HG02571 (cell line): ENCODE results near the gene TYW3.
A peak's percentile ranks its signal among the peaks of the same experiment; 100 is the strongest.
"Not testable (repeated sequence)": the region's sequence is repeated elsewhere in the genome, so short reads cannot be mapped to it uniquely, and the experiment has no call there.

Source experiments
- ATAC-seq: cut with Tn5 transposase; IDR thresholded peaks from one replicate; pipeline ENCODE4 v1.9.1; 2021; ENCODE audit warnings: mild to moderate bottlenecking, moderate library complexity; ENCODE audit not compliant: unreplicated experiment

The TYW3 gene

DNA sequence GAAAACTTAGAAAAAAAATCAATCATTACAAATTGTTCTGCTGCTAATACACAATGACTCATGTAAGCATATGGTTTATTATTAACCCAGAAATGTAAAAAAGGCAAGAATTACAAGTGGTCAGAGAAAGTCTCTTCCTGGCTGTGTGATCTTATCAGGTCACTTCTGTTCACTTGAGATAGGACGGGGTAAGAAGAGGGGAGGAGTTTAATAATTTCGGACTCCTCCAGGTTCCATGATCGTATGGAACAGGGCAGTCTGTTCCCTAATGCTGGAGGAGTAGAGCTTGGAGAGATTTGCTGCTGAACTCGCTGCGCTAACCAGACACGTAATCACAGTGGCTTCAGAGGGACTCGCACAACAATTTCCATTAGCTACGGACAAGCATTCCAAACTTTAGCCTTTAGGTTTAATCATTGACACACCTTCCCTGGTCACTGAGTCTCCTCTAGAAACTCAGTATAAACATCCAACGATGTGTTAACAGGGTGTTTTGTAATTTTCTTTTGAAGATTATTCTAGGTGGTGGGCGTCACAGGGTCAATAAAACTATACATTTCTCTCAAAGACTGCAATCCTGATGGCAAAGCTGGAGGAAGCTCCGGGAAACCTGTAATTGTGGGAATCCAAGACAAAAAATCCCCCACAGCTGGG lies 1.4 kb upstream of the TYW3 start:
- peak; percentile 19 for ATAC-seq

DNA sequence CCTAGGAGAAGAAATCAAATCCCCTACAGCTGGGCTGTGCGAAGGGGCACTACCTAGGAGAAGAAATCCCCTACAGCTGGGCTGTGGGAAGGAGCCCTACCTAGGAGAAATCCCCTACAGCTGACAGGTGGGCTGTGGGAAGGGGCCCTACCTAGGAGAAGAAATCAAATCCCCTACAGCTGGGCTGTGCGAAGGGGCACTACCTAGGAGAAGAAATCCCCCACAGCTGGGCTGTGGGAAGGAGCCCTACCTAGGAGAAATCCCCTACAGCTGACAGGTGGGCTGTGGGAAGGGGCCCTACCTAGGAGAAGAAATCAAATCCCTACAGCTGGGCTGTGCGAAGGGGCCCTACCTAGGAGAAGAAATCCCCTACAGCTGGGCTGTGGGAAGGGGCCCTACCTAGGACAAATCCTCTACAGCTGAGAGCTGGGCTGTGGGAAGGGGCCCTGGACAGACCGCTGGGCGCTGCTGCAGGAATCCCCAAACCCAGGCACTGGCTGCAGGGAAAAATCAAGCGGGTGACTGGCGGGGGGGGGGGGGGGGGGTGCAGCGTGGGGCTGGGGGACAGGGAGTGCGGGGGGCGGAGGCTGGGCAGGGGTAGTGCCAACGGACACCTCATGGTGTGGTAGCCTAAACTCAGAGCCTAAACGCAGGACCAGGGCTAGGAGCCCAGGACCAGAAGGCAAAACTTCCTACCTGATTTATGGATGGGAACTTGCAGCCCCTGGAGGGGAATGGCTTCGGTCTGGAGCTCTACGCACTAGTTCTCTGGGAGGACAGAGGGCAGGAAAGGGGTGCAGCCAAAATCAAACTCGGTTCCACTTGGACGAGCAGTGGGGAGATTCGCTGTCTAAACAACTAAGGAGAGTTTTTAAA lies 643 bp upstream of the TYW3 start:
- peak; percentile 18 for ATAC-seq

DNA sequence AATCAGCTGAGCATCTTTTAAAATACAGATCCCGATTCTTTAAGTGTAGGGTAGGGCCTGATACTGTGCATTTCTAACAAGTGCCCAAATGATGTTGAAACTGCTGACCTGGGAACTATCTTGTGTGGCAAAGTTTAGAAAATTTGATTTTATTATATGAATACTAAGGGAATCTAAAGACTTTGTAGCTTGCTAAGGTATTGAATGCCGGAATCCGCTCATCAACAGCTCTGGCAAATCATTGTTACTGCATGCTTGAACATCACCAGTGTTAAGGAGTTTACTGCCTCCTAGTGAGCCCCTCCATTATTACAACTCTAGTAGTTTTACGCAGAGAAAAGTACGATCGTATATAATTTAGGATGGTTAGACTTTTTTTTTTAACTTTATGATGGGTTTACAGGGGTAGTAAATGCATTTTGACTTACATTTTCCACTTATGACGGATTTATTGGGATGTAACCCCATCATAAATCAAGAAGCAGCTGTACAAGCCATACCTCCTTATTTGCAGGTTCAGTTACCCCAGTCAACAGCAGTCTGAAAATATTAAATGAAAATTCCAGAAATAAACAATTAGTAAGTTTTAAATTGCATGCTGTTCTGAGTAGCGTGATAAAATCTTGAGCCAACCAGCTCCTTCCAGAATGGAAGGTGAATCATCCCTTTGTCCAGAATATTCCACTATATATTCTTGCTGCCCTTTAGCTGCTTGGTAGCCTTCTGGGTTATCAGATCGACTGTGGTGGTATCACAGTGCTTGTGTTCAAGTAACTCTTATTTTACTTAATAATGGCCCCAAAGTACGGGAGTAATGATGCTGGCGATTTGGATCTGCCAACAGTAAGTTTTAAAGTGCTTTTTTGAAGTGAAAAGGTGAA lies 892 bp downstream of the TYW3 start:
- ATAC-seq: peak; percentile 43

DNA sequence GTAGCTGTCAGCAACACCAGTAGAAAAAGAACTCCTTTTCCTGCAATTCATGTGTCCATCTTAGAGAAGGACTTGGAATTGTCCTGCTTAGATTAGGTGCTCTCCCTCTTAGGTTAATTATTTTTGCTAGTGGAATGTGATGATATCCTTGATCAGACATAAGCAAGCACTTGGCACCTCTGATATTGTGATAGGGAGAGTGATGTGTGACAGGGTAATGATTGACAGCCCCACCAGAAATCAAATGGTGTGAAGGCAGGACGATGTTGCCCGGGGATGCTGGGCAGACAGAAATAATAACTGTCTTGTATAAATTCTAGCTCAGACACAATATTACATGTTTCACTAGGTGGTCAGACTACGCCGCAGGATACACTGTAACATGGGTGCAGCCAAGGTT lies 4.4 kb downstream of the TYW3 start:
- no peak for ATAC-seq

DNA sequence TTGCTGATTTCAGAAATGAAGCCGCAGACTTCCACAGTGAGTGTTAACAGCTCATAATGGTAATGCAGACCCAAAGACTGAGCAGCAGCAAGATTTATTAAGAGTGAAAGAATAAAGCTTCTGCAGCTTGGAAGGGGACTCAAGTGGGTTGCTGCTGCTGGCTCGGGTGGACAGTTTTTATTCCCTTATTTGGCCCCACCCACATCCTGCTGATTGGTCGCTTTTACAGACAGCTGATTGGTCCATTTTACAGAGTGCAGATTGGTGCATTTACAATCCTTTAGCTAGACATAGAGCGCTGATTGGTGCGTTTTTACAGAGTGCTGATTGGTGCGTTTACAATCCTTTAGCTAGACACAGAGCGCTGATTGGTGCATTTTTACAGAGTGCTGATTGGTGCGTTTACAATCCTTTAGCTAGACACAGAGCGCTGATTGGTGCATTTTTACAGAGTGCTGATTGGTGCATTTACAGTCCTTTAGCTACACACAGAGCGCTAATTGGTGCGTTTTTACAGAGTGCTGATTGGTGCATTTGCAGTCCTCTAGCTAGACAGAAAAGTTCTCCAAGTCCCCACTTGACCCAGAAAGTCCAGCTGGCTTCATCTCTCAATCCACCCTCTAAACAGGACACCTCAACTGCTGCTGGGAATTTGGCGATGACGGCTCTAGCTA lies 7.5 kb downstream of the TYW3 start:
- ATAC-seq: not testable (repeated sequence)

DNA sequence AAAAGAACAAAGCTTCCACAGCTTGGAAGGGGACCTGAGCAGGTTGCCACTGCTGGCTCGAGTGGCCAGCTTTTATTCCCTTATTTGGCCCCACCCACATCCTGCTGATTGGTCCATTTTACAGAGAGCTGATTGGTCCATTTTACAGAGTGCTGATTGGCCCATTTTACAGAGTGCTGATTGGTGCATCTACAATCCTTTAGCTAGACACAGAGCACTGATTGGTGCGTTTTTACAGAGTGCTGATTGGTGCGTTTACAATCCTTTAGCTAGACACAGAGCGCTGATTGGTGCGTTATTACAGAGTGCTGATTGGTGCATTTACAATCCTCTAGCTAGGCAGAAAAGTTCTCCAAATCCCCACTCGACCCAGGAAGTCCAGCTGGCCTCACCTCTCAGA lies 12.3 kb downstream of the TYW3 start:
- not testable (repeated sequence) for ATAC-seq

DNA sequence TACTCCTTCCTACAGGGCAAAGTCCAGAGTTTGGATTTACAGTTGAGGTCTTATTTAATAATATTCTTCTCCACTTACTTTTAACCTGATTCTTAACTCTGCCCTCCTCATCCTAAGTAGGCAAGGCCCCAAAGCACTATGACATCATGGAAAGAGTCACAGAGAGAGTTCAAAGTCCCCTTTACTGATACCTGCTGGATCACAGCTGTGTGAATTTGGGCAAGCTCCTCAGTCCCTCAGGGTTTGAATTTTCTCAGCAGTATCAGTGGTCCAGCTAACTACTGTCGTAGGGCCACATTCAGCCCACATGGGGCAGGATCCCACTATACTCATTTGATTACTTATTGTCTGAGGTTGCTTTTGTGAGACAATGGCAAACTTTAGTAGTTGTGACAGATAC lies 16.0 kb downstream of the TYW3 start:
- peak; percentile 73 for ATAC-seq

DNA sequence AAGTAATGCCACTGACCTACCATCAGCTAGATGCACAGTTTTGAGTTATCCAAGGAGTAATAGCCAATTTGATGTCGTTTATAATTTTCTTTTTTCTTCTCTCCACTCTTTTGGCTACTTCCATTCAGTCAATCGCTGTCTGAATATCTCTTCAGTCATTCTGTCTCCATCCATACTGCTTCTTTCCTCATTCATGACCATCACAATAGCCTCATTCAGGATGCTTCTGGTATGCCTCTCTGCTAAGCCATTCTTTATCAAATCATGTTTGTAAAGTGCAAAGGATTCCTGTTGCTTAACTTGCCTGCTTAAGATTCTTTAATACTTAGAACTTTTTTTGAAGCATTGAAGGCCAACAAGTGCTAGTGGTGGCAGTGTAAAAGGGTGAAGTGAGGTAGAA lies 20.2 kb downstream of the TYW3 start:
- no peak for ATAC-seq

DNA sequence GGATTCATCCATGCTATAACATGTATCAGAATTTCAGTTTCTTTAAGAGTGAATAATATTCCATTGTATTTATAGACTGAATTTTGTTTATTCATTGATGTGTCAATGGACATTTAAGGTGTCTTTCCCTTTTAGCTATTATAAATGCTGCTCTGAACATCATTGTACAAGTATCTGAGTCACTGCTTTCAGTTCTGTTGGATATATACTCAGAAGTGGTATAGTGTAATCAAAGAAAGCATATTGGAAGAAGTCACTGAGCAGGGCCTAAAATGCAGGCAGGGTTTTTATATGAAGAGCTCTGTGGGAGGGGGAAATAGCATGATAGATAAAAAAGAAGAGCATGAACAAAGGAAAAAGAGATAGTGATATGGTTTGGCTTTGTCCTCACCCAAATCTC lies 22.5 kb downstream of the TYW3 start:
- ATAC-seq: no peak

DNA sequence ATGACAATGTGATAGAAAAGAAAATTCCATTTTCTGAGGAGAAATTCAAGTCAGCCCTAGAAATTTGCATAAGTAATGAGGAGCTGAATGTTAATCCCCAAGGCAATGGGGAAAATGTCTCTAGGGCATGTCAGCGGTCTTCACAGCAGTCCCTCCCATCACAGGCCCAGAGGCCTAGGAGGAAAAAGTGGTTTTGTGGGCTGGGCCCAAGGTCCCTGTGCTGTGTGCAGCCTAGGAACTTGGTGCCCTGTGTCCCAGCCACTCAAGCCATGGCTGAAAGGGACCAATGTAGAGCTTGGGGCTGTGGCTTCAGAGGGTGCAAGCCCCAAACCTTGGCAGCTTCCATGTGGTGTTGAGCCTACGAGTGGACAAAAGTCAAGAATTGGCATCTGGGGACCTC lies 23.7 kb downstream of the TYW3 start:
- ATAC-seq: not testable (repeated sequence)

DNA sequence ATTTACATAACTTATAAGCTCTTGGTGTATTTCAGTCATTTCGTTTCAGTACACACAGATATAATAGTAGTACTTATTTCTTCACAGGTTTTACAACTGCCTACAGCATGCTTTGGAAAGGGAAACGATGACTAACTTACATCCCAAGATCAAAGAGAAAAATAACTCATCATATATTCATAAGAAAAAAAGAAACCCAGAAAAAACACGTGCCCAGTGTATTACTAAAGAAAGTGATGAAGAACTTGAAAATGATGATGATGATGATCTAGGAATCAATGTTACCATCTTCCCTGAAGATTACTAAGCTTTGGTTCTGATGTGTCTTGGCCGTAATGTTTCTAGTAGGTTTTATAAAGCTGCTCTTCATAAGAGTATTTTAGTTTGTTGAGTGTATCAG lies 30.9 kb downstream of the TYW3 start:
- no peak for ATAC-seq

DNA sequence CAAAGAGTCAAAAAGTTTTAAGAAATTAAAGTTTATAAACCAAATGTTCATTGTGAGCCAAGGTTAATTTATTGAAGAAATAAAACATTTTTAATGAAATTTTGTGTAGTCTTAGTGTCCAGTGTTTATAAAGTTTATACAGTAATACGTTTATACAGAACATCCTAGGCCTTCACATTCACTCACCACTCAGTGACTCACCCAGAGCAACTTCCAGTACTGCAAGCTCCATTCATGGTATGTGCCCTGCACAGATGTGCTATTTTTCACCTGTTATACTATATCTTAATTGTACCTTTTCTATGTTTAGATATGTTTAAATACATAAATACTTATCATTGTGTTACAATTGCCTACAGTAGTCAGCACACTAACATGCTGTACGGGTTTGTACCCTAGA lies 33.6 kb downstream of the TYW3 start:
- ATAC-seq: no peak

DNA sequence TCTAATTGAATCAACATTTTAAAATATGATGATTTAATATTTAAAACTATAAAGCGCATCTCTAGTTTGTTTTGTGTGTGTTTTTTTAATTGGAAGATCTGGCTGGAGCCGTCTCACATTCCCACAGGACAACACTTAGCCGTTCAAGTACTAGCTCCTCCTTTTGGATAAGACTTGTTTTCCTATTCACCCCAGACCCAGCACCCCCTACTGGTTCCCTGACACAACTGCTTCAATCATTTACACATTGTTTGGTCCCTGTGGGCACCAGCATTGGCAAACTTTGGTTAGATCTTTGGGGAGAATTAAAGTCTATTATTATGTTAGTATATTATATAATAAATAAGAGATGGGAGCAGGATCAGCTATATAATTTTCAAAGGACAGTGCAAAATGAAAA lies 34.5 kb downstream of the TYW3 start:
- peak; percentile 47 for ATAC-seq

DNA sequence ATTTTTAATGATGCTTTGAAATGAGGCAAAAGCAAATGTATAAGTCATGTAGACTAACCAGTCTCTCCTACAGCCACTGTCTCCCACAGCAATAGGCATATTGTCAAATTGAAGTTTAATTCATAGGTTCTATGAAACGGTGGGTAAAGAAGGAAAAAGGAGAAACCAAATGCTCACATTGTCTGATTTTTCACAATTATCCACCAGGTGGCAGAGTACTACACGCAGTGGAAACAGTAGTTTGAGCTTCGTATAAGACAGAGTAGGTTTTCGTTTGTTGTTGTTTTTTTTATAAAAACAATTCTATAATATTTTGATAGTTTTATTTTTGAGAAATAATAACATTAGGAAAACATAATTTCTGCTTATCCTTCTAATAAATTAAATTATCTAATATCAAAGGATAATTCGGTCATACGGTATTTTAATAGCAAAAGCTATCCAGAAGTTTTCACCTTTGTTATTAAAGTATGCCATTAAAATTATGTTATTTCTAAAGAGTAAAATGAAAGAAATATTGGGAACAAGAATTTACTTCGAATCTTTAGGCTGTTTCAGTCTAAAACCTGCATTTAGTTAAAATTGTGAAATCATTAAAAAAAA lies 39.1 kb downstream of the TYW3 start:
- peak; percentile 65 for ATAC-seq

DNA sequence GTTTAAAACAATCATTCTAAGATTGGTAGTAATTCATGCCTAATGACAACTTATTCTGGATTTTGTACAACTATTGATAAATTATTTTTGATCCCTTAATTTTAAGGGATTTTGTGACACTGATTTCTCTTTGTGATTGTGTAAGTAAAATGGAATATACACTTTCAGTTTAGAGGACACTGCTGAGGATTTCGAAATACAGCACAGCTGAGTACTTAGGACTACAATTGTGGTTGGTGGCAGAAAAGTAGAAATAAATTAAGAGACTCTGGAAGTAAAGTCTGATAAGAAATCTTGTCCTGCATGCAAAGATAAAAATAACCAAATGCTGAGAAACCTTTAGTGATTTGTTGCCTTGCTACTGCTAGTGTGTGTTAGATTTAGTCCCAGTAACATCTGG lies 40.0 kb downstream of the TYW3 start:
- no peak for ATAC-seq

DNA sequence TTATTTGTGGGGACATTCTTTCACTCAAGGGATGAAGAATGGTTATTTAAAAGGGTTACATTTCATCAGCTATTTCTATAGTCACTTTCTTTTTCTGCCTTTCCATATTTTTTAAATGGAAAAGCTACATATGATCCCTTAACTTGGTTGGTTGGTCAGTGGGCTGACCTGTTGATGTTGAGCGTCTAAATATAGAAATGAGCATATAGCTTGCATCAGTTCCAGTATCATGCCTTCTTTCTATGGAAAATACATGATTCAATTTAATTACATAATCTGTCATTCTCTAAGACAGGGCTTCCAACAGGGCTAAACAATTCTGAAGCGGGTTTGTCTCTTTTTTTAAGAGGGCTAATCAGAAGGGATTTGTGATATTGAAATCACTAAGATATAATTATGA lies 40.6 kb downstream of the TYW3 start:
- ATAC-seq: no peak

DNA sequence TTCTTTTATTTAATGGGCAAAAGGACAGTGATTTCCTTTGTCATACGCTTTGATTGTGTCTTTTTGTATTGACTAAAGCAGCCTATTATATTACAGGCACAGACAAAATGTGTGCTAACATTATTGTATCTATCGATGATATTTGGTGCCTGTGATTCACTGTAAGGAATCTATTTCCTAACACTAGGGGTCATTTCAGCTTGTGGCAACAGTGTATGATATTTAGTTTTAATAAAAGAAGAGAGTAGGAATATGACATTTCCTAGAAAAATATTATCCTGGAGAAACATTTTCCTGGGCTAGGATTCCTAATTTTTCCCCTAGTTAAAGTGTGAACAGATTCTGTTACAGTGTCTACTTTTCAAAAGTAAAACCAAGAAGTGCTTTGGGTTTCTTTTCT lies 42.8 kb downstream of the TYW3 start:
- no peak for ATAC-seq

DNA sequence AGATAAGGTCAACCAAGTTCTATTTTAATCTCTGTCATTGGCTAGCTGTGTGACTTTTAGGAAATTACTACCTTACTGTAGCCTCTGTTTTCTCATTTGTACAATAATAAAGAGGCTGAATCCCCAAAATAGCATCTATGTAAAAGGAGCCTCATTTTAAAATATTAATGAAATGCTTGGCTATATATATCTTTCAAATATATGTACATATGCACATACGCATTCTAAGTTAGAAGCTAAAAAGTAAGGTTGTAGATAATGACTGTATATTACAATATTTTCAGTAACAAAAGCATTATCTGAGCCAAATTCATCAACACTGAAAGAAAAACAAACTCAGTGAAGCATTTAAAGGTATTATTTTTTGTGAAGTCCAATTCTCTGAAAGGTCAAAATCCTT lies 44.6 kb downstream of the TYW3 start:
- ATAC-seq: no peak

DNA sequence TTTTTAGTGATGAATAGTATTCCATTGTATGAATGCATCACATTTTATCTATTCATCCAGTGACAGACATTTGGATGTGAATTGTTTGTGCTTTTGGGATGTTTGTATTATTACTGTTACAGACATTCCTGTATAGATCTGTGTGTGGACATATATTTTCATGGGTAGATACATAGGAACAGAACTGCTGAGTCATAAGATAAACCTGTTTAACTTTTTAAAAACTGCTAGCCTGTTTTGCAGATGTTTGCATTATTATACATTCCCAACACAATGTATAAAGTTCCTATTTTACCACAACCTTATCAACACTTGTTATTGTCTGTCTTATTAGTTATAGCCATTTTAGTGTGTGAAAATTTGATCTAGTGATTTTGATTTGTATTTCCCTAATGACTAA lies 46.8 kb downstream of the TYW3 start:
- ATAC-seq: no peak

DNA sequence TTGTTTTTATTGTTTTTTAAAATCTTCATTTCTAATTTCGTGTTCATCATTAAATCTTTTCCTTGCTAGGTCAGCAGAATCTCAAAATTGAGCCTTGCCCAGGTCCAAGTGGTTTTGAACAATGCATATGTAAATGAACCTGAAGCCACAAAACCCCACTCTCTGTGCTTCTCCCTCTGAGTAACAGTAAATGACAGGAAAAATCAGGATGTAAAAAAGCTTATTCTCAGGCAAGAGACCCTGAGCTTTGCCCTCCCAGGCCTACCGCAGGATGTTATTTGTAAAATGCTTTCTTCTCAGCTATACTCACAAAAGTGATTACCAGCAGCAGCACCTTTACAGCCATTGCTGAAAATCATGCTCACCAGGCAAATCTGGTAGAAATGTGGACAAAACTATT lies 47.6 kb downstream of the TYW3 start:
- ATAC-seq: no peak

DNA sequence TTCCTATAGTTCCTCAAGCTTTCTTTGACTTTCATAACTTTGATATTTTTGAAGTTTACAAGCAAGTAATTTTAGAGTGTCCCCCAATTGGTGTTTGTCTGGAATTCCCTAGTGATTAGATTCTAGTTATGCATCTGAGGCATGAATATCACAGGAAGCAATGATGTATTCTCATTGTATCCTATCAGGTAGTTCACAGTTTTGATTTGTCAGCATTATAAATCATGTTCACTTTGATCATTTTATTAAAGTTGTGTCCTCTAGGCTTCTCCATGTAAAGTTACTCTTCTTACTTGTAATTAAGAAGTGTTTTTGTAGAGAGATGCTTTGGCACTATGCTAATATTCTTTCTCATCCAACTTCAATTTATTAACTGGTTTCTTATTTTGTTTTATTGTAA lies 53.0 kb downstream of the TYW3 start:
- no peak for ATAC-seq
